ENCODE data around the gene ABI1.

The ABI1 gene

GRCh38 chr10:26721561-26721960, 139.2 kb downstream of the ABI1 start:
- in situ Hi-C loops (cut with MboI; ENCODE audit: low sequenced_read_pairs, unreplicated experiment), result no loop called here
- DNase-seq (ENCODE audit: low spot score), result no peak
- no peak for TF ChIP-seq CTCF (IDR thresholded peaks at IDR 0.05; ENCODE audit: borderline replicate concordance, control extremely low read depth, extremely low read depth, insufficient read depth, missing control alignments)

- TF ChIP-seq CTCF (IDR thresholded peaks at IDR 0.05; ENCODE audit: borderline replicate concordance, control extremely low read depth, extremely low read depth, insufficient read depth, missing control alignments), result no peak
- no peak for DNase-seq (ENCODE audit: low spot score)
- in situ Hi-C loops (cut with MboI; ENCODE audit: low sequenced_read_pairs, unreplicated experiment), result no loop called here
Observed at GRCh38 chr10:26717476-26717875, 143.3 kb downstream of the ABI1 start.

GRCh38 chr10:26715137-26715487, 145.6 kb downstream of the ABI1 start:
- in situ Hi-C loops (cut with MboI; ENCODE audit: low sequenced_read_pairs, unreplicated experiment), result no loop called here
- DNase-seq (ENCODE audit: low spot score), result no peak
- no peak for TF ChIP-seq CTCF (IDR thresholded peaks at IDR 0.05; ENCODE audit: borderline replicate concordance, control extremely low read depth, extremely low read depth, insufficient read depth, missing control alignments)

- no peak for DNase-seq (ENCODE audit: low spot score)
- in situ Hi-C loops (cut with MboI; ENCODE audit: low sequenced_read_pairs, unreplicated experiment), result no loop called here
- TF ChIP-seq CTCF (IDR thresholded peaks at IDR 0.05; ENCODE audit: borderline replicate concordance, control extremely low read depth, extremely low read depth, insufficient read depth, missing control alignments), result no peak
Observed at GRCh38 chr10:26714415-26715136, 146.2 kb downstream of the ABI1 start.

GRCh38 chr10:26711324-26711723, 149.4 kb downstream of the ABI1 start:
- in situ Hi-C loops (cut with MboI; ENCODE audit: low sequenced_read_pairs, unreplicated experiment), result no loop called here
- no peak for TF ChIP-seq CTCF (IDR thresholded peaks at IDR 0.05; ENCODE audit: borderline replicate concordance, control extremely low read depth, extremely low read depth, insufficient read depth, missing control alignments)
- DNase-seq (ENCODE audit: low spot score), result no peak

- no peak for TF ChIP-seq CTCF (IDR thresholded peaks at IDR 0.05; ENCODE audit: borderline replicate concordance, control extremely low read depth, extremely low read depth, insufficient read depth, missing control alignments)
- in situ Hi-C loops (cut with MboI; ENCODE audit: low sequenced_read_pairs, unreplicated experiment), result no loop called here
- DNase-seq (ENCODE audit: low spot score), result no peak
Observed at GRCh38 chr10:26706936-26707335, 153.8 kb downstream of the ABI1 start.

All from GM13976 (cell line).